SU-DHL-6 (cell line): ENCODE results near the gene APOL6.

Experiments
- H2AFZ ChIP-seq: fragments of 200-600 bp; sonication (generic); 2 replicates; pipeline ENCODE4 v1.6.1; 2014; ENCODE audit warnings: low read depth, mild to moderate bottlenecking, moderate library complexity, mixed read lengths, antibody characterized with exemption, low read length; ENCODE audit not compliant: severe bottlenecking
- H3F3A ChIP-seq: fragments of 200-600 bp; shearing (Covaris generic); 2 replicates; pipeline ENCODE4 v1.6.0; 2016; ENCODE audit warnings: antibody characterized with exemption, mild to moderate bottlenecking; ENCODE audit not compliant: insufficient read depth
- H3K27ac ChIP-seq: fragments of 200-600 bp; sonication (generic); 2 replicates; pipeline ENCODE4 v1.5.1; 2016; ENCODE audit warnings: low read depth, mild to moderate bottlenecking, low read length, moderate library complexity, mixed read lengths
- H3K27me3 ChIP-seq: fragments of 200-600 bp; sonication (generic), shearing (Covaris generic); 2 replicates; pipeline ENCODE4 v1.6.0; 2014; ENCODE audit warnings: mild to moderate bottlenecking, low read length
- H3K36me3 ChIP-seq: fragments of 200-600 bp; sonication (generic); 2 replicates; pipeline ENCODE4 v1.6.1; 2014; ENCODE audit warnings: mild to moderate bottlenecking, low read length, mixed read lengths
- H3K4me2 ChIP-seq: fragments of 300-600, 200-600 bp; shearing (Covaris generic), sonication (generic); 2 replicates; pipeline ENCODE4 v1.6.0; 2014; ENCODE audit warnings: low read length, low read depth, mild to moderate bottlenecking; ENCODE audit not compliant: poor library complexity, severe bottlenecking
- H3K4me3 ChIP-seq: fragments of 200-600 bp; sonication (generic); 2 replicates; pipeline ENCODE4 v1.5.1; 2014; ENCODE audit warnings: antibody characterized with exemption, low read length, mild to moderate bottlenecking, mixed read lengths; ENCODE audit not compliant: insufficient read depth, poor library complexity, severe bottlenecking
- H3K79me2 ChIP-seq: fragments of 200-600 bp; sonication (generic); 2 replicates; pipeline ENCODE4 v1.6.1; 2014; ENCODE audit warnings: mild to moderate bottlenecking, low read length, moderate library complexity; ENCODE audit not compliant: insufficient read depth
- H3K9ac ChIP-seq: fragments of 200-600 bp; sonication (generic); 2 replicates; pipeline ENCODE4 v1.7.0; 2014; ENCODE audit warnings: mild to moderate bottlenecking, low read length
- H3K9me2 ChIP-seq: fragments of 200-600 bp; sonication (generic); replicated peaks from 2 replicates; pipeline ENCODE4 v1.6.1; 2014; ENCODE audit warnings: low read length; ENCODE audit not compliant: insufficient read depth
- H3K9me3 ChIP-seq: fragments of 200-600 bp; sonication (generic); 2 replicates; pipeline ENCODE4 v1.6.1; 2014; ENCODE audit warnings: low read length, mixed read lengths; ENCODE audit not compliant: insufficient read depth
- H4K20me1 ChIP-seq: fragments of 200-600 bp; sonication (generic); 2 replicates; pipeline ENCODE4 v1.6.1; 2014; ENCODE audit warnings: low read depth, mild to moderate bottlenecking, antibody characterized with exemption, low read length, moderate library complexity, mixed read lengths
- EZH2phosphoT487 ChIP-seq: fragments of 200-600 bp; sonication (generic), shearing (Covaris generic); conservative IDR thresholded peaks from 2 replicates; pipeline ENCODE4 v1.6.1; 2018; ENCODE audit warnings: mild to moderate bottlenecking, antibody characterized with exemption, low read length, moderate library complexity, mixed read lengths
- TF ChIP-seq, protein P1 (sequence below): fragments of 200-600 bp; sonication (generic); IDR thresholded peaks from one replicate; pipeline ENCODE4 v1.5.1; 2017; ENCODE audit warnings: antibody characterized with exemption, mild to moderate bottlenecking, low read length, moderate library complexity; ENCODE audit not compliant: insufficient read depth, poor library complexity, severe bottlenecking

APOL6 gene

DNA sequence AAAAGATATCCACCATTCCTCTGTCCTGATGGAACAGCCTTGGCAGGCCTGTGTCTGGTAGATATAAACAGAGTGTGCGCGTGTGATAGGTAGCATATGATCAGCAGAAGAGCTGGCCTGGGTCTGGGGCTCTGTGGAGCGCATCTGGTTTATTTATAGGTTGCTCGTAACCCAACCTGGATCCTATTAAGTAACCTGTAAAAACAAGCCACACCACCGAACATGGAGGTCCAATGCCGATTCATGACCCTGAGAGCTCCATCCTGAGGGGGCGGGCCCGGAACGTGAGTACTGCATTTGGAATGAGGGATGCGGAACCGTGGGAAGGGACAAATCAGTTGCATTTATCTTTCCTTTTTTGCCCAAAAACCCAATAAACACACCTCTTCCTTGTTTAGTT is 37.5 kb downstream of the APOL6 start:
- Histone ChIP-seq H3K27ac (peak overlapping the region; percentile 95), H3K9me3 (peaks cover 7% of the 10 kb centered on the region; the same call in 1 of the 2 replicates), H2AFZ (peak overlapping the region; percentile 46), H3K36me3 (no peaks in the 10 kb centered on the region), H3K4me3 (peak overlapping the region; percentile 34), H4K20me1 (no peaks in the 10 kb centered on the region), H3K9ac (peak overlapping the region; percentile 55), H3K9me2 (no peaks in the 10 kb centered on the region), H3K4me2 (peak overlapping the region; percentile 75), H3F3A (peaks cover 32% of the 10 kb centered on the region), H3K79me2 (no peaks in the 10 kb centered on the region), H3K27me3 (no peaks in the 10 kb centered on the region)
- TF ChIP-seq EZH2phosphoT487, result no peak
- TF ChIP-seq, protein P1, sequence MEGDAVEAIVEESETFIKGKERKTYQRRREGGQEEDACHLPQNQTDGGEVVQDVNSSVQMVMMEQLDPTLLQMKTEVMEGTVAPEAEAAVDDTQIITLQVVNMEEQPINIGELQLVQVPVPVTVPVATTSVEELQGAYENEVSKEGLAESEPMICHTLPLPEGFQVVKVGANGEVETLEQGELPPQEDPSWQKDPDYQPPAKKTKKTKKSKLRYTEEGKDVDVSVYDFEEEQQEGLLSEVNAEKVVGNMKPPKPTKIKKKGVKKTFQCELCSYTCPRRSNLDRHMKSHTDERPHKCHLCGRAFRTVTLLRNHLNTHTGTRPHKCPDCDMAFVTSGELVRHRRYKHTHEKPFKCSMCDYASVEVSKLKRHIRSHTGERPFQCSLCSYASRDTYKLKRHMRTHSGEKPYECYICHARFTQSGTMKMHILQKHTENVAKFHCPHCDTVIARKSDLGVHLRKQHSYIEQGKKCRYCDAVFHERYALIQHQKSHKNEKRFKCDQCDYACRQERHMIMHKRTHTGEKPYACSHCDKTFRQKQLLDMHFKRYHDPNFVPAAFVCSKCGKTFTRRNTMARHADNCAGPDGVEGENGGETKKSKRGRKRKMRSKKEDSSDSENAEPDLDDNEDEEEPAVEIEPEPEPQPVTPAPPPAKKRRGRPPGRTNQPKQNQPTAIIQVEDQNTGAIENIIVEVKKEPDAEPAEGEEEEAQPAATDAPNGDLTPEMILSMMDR, result no peak

DNA sequence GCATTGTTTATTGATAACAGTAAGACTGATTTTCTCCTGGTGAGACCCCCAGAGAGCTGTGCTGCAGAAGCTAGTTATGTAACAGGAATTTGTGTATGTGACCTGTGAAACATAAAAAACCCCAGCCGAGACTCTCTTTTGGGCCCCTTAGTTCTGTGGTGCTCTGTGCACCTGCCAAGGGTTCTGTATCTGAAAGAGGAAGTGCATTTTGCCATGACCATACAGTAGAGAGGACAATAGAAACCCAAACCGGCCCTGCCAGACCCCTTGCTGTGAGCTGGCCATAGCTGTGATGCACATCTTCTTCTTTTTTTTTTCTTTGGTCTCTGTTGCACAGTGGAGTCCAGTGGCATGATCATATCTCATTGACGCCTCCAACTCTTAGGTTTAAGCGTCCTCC is 38.1 kb downstream of the APOL6 start:
- H2AFZ ChIP-seq, result peak overlapping the region; percentile 46
- TF ChIP-seq, protein P1, result no peak
- TF ChIP-seq EZH2phosphoT487, result no peak
- peaks cover 32% of the 10 kb centered on the region for H3F3A ChIP-seq
- no peaks in the 10 kb centered on the region for H3K79me2 ChIP-seq
- peak overlapping the region; percentile 55 for H3K9ac ChIP-seq
- H3K36me3 ChIP-seq, result no peaks in the 10 kb centered on the region
- H3K4me3 ChIP-seq, result peak overlapping the region; percentile 34
- H3K27ac ChIP-seq, result peak overlapping the region; percentile 95
- no peaks in the 10 kb centered on the region for H3K27me3 ChIP-seq
- H4K20me1 ChIP-seq, result no peaks in the 10 kb centered on the region
- peak overlapping the region; percentile 75 for H3K4me2 ChIP-seq
- peaks cover 7% of the 10 kb centered on the region; the same call in 1 of the 2 replicates for H3K9me3 ChIP-seq
- no peaks in the 10 kb centered on the region for H3K9me2 ChIP-seq

DNA sequence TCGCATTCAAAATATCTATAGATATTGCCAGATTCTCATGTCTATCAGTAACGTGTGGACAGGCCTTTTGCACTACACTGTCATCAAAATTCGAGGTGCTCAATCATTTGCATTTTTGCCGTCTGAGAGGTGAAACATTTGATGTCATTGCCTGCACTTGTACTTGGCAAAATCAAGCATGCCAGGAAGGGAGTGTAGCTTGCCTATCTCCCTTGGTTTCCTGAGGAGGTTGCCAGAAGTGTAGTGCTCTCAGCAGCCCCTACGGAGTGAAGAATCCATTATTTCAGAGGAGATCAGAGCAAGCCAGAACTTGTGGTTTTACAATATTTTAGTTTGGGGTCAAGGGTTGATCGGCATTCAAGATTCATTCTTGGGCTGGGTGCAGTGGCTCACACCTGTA is 39.2 kb downstream of the APOL6 start:
- H3F3A ChIP-seq, result peaks cover 32% of the 10 kb centered on the region
- H3K27me3 ChIP-seq, result no peaks in the 10 kb centered on the region
- H3K79me2 ChIP-seq, result no peaks in the 10 kb centered on the region
- no peaks in the 10 kb centered on the region for H3K36me3 ChIP-seq
- H2AFZ ChIP-seq, result no peak overlapping the region
- H4K20me1 ChIP-seq, result no peaks in the 10 kb centered on the region
- TF ChIP-seq EZH2phosphoT487, result no peak
- TF ChIP-seq, protein P1, result no peak
- H3K9ac ChIP-seq, result no peak overlapping the region
- H3K9me3 ChIP-seq, result no peaks in the 10 kb centered on the region
- no peaks in the 10 kb centered on the region for H3K9me2 ChIP-seq
- no peak overlapping the region for H3K4me2 ChIP-seq
- no peak overlapping the region for H3K4me3 ChIP-seq
- peak overlapping the region; percentile 95; the same call in 1 of the 2 replicates for H3K27ac ChIP-seq
